ENCODE measurements around the gene POU5F1. TPM values are rescaled to one million over a fixed set of nuclear protein-coding genes. Genes with fewer than 3 reads are reported as not detected.
"Not testable (repeated sequence)": the region's sequence is repeated elsewhere in the genome, so short reads cannot be mapped to it uniquely, and the experiment has no call there.

The POU5F1 gene
- polyA plus RNA-seq, 1 donor (not counting 4 experiments of a cell fraction or from before 2014, with no cell fraction given), result 1.6 TPM

DNA sequence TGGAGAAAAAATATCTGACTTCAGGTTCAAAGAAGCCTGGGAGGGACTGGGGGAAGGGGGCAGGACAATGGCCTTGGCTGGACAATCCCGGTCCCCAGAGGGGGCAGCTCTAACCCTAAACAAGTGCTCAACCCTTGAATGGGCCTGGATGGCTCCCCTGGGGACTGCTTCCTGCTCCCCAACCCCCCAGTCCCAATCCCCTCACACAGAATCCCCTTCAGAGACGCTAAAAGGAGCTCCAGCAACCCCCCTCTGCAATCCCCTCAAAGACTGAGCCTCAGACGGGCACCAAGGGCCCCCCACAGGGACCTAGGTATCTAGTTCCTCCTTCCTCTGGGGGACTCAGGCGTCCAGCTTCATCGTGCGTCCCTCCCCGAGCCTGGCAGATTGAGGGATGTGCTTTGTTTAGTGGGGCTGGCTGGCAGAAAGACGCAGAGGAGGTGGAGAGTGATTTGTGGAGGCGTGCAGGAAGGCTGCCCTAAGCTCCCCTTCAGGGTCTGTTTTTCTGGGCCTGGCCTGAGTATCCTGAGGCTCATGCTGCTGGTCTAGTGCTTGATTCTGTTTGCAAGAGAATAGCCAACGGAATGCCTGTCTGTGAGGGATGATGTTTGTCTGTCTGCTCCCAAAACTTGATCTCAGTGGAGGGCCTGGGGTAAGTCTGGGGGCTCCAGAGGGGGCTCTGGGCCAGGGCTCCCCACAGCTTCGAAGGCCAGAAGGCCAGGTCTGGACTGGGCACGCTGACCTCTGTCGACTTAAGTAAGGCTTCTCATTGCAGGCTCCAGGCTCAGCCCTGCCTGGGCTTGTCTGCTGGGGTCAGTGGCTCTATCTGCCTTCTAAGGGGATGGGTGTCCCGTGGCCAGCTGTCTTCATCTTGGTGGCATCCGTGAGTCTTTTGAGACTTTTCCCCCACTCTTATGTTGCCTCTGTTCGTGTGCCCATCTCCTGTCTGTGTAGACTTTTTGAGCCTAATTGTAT, 1.7 kb upstream of the POU5F1 start:
- H3K79me2 ChIP-seq (ENCODE audit: control insufficient read depth, insufficient read depth, low read length), result no peaks in the 10 kb centered on the region
- no peaks in the 10 kb centered on the region for H3K36me3 ChIP-seq (ENCODE audit: control insufficient read depth in 2 of 2, extremely low read depth in 1 of 2, insufficient read depth in 2 of 2, low read length in 2 of 2)
- TF ChIP-seq, protein P1, sequence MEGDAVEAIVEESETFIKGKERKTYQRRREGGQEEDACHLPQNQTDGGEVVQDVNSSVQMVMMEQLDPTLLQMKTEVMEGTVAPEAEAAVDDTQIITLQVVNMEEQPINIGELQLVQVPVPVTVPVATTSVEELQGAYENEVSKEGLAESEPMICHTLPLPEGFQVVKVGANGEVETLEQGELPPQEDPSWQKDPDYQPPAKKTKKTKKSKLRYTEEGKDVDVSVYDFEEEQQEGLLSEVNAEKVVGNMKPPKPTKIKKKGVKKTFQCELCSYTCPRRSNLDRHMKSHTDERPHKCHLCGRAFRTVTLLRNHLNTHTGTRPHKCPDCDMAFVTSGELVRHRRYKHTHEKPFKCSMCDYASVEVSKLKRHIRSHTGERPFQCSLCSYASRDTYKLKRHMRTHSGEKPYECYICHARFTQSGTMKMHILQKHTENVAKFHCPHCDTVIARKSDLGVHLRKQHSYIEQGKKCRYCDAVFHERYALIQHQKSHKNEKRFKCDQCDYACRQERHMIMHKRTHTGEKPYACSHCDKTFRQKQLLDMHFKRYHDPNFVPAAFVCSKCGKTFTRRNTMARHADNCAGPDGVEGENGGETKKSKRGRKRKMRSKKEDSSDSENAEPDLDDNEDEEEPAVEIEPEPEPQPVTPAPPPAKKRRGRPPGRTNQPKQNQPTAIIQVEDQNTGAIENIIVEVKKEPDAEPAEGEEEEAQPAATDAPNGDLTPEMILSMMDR (optimal IDR thresholded peaks at IDR 0.05 in 1 of 3, IDR thresholded peaks at IDR 0.05 in 1 of 3, conservative IDR thresholded peaks at IDR 0.05 in 1 of 3; ENCODE audit: extremely low read depth in 1 of 3, insufficient read depth in 2 of 3, low read length in 3 of 3), result no peak
- no peak for TF ChIP-seq EZH2 (IDR thresholded peaks at IDR 0.05; ENCODE audit: low read length)
- no peak overlapping the region for H3K4me3 ChIP-seq (ENCODE audit: control insufficient read depth in 2 of 3, extremely low read depth in 1 of 3, insufficient read depth in 2 of 3, low read depth in 1 of 3, low read length in 3 of 3)
- H3K4me2 ChIP-seq (ENCODE audit: control insufficient read depth, extremely low read depth, insufficient read depth, low read depth, low read length), result no peak overlapping the region
- DNase-seq (ENCODE audit: low read depth, low spot score) (no peak), FAIRE-seq (no peak)
- H3K9ac ChIP-seq (ENCODE audit: control insufficient read depth, extremely low read depth, insufficient read depth, low read length), result no peak overlapping the region
- peaks cover 14% of the 10 kb centered on the region for H3K4me1 ChIP-seq (ENCODE audit: control insufficient read depth, extremely low read depth, insufficient read depth, low read length)
- H2AFZ ChIP-seq (ENCODE audit: control insufficient read depth, low read length), result no peak overlapping the region
- no peak overlapping the region for H3K27ac ChIP-seq (ENCODE audit: control insufficient read depth, insufficient read depth, low read length)
- H3K9me3 ChIP-seq (ENCODE audit: control insufficient read depth, low read depth, low read length), result no peaks in the 10 kb centered on the region
- dilution Hi-C loops (cut with MboI; ENCODE audit: extremely low pct_ligation_motif_present, low sequenced_read_pairs), result no loop called here
- no peaks in the 10 kb centered on the region for H3K9me1 ChIP-seq (ENCODE audit: control insufficient read depth, extremely low read depth, insufficient read depth, low read length)
- H3K27me3 ChIP-seq (ENCODE audit: control insufficient read depth, extremely low read depth, insufficient read depth, low read length), result no peaks in the 10 kb centered on the region
- no peaks in the 10 kb centered on the region for H4K20me1 ChIP-seq (ENCODE audit: control insufficient read depth, extremely low read depth, insufficient read depth, low read length)

DNA sequence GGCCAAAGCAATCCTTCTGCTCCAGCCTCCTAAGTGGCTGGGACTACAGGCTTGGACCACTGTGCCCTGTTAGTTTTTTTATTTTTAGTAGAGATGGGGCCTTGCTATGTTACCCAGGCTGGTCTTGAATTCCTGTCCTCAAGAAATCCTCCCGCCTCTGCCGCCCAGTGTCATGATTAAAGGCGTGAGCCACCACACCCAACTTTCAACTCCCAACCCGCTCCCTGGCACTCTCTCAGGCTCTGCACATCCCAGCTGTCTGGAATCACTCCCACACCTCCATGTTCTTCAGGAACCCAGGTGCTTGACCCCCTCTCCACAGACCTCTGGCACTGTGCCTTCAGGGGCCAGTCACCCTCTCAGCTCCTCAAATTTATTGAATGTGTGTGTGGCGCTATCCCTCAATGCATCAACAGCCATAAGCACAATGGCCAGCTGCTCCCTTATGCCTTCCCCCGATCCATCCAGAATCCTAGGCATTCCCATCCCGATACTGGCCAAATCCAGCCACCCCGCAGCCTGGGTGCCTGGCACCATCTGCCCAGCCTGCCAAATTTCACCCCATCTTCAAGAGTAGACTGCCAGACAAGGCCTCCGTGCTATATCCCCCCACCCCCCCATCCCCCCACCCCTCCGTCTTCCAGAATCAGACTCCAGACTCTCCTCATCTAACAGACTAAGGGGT, 647 bp upstream of the POU5F1 start:
- no peaks in the 10 kb centered on the region for H3K27me3 ChIP-seq (ENCODE audit: control insufficient read depth, extremely low read depth, insufficient read depth, low read length)
- no peaks in the 10 kb centered on the region for H3K9me1 ChIP-seq (ENCODE audit: control insufficient read depth, extremely low read depth, insufficient read depth, low read length)
- dilution Hi-C loops (cut with MboI; ENCODE audit: extremely low pct_ligation_motif_present, low sequenced_read_pairs), result no loop called here
- H3K36me3 ChIP-seq (ENCODE audit: control insufficient read depth in 2 of 2, extremely low read depth in 1 of 2, insufficient read depth in 2 of 2, low read length in 2 of 2), result no peaks in the 10 kb centered on the region
- H2AFZ ChIP-seq (ENCODE audit: control insufficient read depth, low read length), result no peak overlapping the region
- H3K27ac ChIP-seq (ENCODE audit: control insufficient read depth, insufficient read depth, low read length), result no peak overlapping the region
- H4K20me1 ChIP-seq (ENCODE audit: control insufficient read depth, extremely low read depth, insufficient read depth, low read length), result no peaks in the 10 kb centered on the region
- TF ChIP-seq EZH2 (IDR thresholded peaks at IDR 0.05; ENCODE audit: low read length), result no peak
- TF ChIP-seq, protein P1 (optimal IDR thresholded peaks at IDR 0.05 in 1 of 3, IDR thresholded peaks at IDR 0.05 in 1 of 3, conservative IDR thresholded peaks at IDR 0.05 in 1 of 3; ENCODE audit: extremely low read depth in 1 of 3, insufficient read depth in 2 of 3, low read length in 3 of 3), result no peak
- no peak overlapping the region for H3K4me2 ChIP-seq (ENCODE audit: control insufficient read depth, extremely low read depth, insufficient read depth, low read depth, low read length)
- no peaks in the 10 kb centered on the region for H3K79me2 ChIP-seq (ENCODE audit: control insufficient read depth, insufficient read depth, low read length)
- DNase-seq (ENCODE audit: low read depth, low spot score), result no peak
- no peak overlapping the region for H3K4me3 ChIP-seq (ENCODE audit: control insufficient read depth in 2 of 3, extremely low read depth in 1 of 3, insufficient read depth in 2 of 3, low read depth in 1 of 3, low read length in 3 of 3)
- no peak overlapping the region for H3K9ac ChIP-seq (ENCODE audit: control insufficient read depth, extremely low read depth, insufficient read depth, low read length)
- peaks cover 11% of the 10 kb centered on the region for H3K4me1 ChIP-seq (ENCODE audit: control insufficient read depth, extremely low read depth, insufficient read depth, low read length)
- H3K9me3 ChIP-seq (ENCODE audit: control insufficient read depth, low read depth, low read length), result no peaks in the 10 kb centered on the region
- no peak for FAIRE-seq

DNA sequence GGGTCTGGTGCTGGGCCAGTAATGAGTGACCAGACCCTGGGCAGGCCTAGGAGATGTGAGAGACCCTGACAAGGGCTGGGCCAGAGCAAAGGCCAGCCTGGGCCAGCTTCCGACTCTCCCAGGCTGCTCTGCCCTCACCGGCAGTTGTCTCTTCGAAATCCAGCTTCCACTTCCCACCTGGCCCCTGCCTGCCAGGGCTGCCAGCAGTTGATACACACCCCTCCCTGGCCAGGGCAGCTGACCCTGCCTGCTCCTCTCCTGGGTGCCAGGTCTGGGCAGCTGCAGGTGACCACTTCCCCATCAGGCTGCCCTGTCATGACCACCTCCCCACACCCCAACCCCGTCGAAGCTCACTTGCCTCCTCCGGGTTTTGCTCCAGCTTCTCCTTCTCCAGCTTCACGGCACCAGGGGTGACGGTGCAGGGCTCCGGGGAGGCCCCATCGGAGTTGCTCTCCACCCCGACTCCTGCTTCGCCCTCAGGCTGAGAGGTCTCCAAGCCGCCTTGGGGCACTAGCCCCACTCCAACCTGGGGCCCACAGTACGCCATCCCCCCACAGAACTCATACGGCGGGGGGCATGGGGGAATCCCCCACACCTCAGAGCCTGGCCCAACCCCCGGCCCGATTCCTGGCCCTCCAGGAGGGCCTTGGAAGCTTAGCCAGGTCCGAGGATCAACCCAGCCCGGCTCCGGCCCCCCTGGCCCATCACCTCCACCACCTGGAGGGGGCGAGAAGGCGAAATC, 453 bp downstream of the POU5F1 start:
- H3K4me2 ChIP-seq (ENCODE audit: control insufficient read depth, extremely low read depth, insufficient read depth, low read depth, low read length); H3K36me3 ChIP-seq (ENCODE audit: control insufficient read depth in 2 of 2, extremely low read depth in 1 of 2, insufficient read depth in 2 of 2, low read length in 2 of 2); H3K4me3 ChIP-seq (ENCODE audit: control insufficient read depth in 2 of 3, extremely low read depth in 1 of 3, insufficient read depth in 2 of 3, low read depth in 1 of 3, low read length in 3 of 3); H3K27ac ChIP-seq (ENCODE audit: control insufficient read depth, insufficient read depth, low read length); H3K4me1 ChIP-seq (ENCODE audit: control insufficient read depth, extremely low read depth, insufficient read depth, low read length); H3K9ac ChIP-seq (ENCODE audit: control insufficient read depth, extremely low read depth, insufficient read depth, low read length); FAIRE-seq; H3K9me3 ChIP-seq (ENCODE audit: control insufficient read depth, low read depth, low read length); H2AFZ ChIP-seq (ENCODE audit: control insufficient read depth, low read length); H3K27me3 ChIP-seq (ENCODE audit: control insufficient read depth, extremely low read depth, insufficient read depth, low read length); dilution Hi-C loops (cut with MboI; ENCODE audit: extremely low pct_ligation_motif_present, low sequenced_read_pairs); DNase-seq (ENCODE audit: low read depth, low spot score); H3K79me2 ChIP-seq (ENCODE audit: control insufficient read depth, insufficient read depth, low read length); H4K20me1 ChIP-seq (ENCODE audit: control insufficient read depth, extremely low read depth, insufficient read depth, low read length); H3K9me1 ChIP-seq (ENCODE audit: control insufficient read depth, extremely low read depth, insufficient read depth, low read length): not testable (repeated sequence)
